SHP77 treated with DMSO at 0.1 percent for 48 hours (cell line): Measurements from ENCODE around the gene SLC1A5.
"Not testable (repeated sequence)": the region's sequence is repeated elsewhere in the genome, so short reads cannot be mapped to it uniquely, and the experiment has no call there.

Experiments used
- DNase-seq: peaks from one replicate; lab custom pipeline; 2025; lab: John Stamatoyannopoulos, UW

SLC1A5 gene

DNA sequence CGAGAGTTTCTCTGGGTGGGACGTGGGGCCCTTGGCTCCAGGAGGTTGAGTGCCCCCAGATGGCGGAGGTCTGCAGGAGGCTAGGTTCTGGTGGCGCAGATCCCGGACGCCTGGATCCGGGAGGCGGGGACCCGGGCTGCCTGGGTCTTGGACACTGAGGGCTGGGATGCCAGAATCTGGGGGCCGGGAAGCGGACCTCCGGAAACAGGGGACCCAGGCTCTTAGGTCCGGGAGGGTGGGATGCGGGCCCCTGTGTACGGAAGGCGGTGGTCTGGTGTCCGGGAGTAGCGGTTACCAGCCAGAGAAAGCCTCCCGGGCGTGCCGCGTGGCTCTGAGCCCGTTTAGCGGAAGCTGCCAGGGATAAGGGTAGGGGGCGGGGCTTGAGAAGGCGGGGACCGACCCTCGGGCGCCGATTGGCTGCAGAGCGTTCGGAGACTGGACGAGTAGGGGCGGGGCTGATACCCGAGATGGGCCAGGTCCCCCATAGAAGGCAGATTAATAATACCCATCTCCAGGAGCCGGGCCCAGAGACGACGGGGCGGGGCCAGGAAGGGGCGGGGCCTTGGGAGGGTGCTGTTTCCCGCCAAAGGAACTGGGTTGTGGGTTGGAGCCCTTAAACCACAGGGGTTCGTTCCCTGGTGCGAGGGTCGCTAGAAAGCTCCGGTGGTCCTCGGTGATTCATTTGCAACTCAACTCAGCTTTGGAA lies at the start of gene SLC1A5:
SLC1A5 (minus strand) TSS at position 333 of the 706 bp plus-strand sequence. CDS start 629 bp downstream, outside the sequence.
- DNase-seq = peak; percentile 84

DNA sequence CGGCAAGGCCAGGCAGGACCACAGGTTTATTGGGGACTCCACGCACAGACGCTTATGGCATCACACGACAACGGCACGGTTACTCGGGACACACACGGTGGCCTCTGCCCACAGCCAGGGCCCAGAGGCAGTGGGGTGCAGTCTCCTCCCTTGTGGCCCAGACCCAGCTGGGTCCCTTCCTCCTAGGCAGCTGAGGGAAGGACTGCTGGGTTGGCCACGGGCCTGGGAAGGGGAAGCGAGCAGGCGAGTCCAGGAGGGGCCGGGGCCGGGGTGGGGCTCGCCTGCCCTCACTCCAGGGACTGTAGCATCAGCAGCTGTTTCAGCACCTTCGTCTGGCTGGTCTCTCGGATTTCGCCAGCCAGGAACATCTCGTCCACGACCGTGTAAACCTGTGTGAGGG lies 49.8 kb upstream of the SLC1A5 start:
- no peak for DNase-seq

DNA sequence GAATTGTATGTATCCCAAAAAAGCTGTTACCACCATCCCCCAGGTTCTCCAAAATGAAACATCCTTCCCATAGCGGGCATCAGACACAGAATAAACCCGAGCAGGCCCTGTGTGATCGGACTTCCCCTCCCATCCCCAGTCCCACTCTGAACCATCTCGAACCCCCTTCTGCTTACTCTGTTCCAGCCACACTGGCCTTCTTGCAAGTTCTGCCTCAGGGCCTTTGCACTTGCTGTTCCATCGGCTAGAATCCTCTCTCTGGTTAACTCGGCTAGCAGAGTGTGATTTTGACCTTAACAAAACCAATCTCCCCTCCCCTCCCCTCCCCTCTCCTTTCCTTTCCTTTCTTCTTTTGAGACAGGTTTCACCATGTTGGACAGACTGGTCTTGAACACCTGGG lies 46.6 kb upstream of the SLC1A5 start:
- DNase-seq = no peak

DNA sequence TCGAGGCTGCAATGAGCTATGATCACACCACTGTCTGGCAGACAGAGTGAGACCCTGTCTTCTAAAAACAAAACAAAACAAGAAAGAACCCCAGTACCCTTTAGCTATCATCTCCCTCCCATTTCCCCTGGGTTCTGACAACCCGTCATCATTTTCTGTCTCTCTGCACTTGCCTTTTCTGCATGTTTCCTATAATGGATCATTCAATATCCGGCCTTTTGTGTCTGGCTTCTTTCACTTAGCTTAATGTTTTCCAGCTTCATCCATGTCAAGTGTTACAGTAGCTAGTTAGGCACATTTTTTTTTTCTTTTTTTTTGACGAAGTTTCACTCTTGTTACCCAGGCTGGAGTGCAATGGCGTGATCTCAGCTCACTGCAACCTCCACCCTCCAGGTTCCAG lies 45.7 kb upstream of the SLC1A5 start:
- DNase-seq = no peak

DNA sequence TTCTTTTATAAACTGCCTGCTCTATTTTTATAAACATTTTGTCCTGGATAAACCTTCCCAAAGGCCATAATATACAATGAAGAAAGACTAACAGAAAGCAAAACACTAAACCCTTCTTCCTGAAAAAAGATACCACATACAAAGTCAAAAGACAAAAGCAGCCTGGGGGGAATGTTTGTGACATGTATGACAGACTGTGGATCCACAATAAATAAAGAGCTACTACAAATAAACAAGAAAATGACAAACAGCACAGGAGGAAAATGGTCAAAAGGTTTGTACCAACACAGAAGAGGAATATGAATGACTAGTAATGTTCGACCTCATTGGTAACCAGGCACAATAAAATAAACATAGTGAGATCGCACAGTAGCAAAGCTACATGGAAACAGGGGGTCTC lies 42.5 kb upstream of the SLC1A5 start:
- DNase-seq = no peak

DNA sequence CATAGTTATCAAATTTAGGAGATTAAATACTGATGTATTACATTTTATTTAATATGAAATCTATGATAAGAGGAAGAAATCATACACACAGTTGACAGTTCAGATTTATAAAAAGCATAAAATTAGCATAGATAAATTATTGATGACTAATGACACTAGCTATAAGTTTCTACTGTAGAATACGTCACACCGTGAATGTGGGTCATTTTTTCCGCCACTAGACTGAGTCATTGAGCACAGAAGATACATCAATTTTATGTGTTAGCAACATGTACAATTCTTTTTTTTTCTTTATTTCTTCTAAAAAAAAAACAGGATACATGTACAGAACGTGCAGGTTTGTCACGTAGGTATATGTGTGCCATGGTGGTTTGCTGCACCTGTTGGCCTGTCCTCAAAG lies 40.1 kb upstream of the SLC1A5 start:
- DNase-seq = no peak

DNA sequence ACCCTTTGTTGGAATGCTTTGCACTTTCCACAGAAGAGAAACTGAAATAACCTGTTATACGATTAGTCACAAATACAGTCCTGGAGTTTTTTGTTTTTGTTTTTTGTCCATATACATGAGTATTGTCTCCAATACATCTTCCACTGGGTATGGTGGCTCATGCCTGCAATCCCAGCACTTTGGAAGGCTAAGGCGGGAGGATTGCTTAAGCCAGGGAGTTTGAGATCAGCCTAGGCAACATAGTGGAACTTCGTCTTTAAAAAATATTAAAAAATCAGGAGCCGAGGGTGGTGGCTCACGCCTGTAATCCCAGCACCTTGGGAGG lies 37.3 kb upstream of the SLC1A5 start:
- no peak for DNase-seq

DNA sequence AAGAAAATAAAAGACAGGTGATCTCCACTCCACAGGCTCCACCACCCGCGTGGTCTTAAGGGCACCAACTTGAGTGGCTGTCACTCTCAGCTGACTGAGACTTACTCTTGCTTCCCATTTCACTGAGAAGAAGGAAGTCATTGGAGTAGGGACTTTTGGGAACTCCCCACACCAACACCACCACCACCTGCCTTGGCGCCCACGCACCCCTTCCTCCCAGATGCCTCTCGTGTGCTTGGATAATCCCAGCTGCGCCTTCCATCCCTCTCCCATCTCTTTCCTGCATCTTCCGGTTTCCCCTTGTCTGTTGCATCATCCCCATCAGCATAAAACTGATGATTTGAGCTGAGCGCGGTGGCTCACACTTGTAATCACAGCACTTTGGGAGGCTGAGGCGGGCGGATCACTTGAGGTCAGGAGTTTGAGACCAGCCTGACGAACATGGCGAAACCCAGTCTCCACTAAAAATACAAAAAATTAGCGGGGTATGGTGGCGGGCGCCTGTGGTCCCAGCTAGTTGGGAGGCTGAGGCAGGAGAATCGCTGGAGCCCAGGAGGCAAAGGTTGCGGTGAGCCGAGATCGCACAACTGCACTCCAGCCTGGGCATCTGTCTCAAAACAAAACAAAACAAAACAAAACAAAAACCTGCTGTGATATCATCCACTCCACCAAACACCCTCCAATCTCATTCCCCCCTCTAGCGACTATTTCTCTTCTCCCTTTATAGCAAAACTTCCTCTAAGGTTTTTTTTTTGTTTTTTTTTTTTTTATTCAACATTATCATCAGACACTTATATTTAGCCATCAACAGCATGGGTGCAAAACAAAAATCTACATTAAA lies 36.7 kb upstream of the SLC1A5 start:
- DNase-seq = no peak

DNA sequence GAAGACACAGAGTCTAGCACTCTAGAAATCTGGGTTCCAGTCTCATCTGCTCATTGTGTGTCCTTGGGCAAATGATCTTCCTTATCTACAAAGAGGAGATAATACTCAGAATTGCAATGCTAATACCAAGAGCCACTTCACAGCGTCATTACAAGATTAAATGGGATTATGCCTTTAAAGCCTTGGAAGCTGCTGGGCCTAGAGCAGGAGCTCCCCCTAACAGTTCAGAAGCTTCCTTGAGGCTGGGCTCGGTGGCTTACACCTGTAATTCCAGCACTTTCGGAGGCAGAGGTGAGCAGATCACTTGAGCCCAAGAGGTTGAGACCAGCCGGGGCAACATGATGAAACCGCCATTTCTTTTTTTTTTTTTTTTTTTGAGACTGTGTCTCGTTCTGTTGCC lies 34.7 kb upstream of the SLC1A5 start:
- DNase-seq = no peak

DNA sequence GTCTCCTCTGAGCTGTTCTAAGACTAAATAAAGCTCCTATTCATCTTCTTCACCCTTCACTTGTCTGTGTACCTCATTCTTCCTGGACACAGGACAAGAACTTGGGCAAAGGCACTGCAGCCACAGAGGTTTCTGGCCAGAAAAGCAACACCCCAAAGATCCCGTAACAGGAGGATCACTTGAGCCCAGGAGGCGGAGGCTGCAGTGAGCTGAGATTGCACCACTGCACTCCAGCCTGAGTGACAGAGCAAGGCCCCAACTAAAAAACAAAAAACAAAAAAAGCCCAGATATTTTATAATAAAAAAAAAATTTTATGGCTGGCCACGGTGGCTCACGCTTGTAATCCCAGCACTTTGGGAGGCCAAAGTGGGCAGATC lies 34.0 kb upstream of the SLC1A5 start:
- DNase-seq = not testable (repeated sequence)

DNA sequence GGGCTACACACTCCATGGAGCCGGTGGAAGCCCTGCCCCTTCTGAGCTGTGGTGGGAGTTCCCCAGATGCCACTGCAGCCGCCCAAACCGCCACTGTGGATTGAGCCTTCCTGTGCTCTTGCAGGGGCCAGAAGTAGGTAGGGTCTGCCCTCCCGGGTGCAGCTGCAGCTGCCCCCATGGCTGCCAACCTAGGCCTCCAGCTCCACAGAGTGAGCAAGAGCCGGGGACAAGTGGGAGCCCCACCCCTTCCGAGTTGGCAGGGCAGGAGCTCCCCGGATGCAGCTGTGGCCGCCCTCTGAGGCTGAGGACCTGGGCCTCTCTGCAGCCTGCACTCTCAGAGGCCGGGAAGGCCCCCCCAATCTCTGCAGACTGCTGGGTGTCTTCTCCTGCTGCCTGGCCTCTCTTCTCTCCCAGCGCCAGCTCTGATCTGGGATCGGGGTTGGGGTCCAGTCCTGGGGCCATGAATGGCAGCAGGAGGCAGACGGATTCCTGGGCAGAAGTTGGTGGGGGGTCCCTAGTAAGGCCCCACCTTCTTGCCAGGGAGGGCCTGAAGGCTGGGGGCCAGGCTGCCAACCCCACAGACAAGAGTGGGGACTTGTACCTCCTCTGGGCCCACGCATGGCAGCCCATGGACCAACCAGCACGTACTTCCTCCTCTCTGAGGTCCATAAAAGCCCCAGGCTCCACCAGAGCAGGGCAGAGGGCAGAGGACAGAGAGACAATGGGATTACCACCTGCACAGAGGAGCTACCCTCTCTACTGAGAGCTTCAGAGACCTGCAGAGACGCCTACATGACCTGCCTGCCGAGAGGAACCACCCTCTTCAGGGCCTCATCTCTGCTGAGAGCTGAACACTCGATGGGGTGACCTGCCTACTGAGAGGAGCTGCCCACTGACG lies 33.4 kb upstream of the SLC1A5 start:
- no peak for DNase-seq

DNA sequence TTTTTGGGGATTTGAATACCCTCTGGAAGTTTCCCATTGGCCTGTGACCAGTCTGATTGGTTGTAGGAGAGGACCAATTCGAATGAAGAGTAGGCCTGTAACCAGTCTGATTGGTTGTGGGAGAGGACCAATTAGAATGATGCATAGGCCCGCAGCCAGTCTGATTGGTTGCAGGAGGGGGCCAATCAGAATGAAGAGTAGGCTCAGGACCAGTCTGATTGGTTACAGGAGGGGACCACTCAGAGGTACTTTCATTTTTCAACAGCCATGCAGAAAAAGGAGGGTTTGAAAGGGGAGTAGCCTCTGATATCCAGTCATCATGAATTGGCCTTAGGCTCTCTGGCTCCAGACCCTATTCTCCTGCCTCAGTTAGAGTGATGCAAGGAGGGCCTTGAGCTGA lies 30.4 kb upstream of the SLC1A5 start:
- peak; percentile 57 for DNase-seq

DNA sequence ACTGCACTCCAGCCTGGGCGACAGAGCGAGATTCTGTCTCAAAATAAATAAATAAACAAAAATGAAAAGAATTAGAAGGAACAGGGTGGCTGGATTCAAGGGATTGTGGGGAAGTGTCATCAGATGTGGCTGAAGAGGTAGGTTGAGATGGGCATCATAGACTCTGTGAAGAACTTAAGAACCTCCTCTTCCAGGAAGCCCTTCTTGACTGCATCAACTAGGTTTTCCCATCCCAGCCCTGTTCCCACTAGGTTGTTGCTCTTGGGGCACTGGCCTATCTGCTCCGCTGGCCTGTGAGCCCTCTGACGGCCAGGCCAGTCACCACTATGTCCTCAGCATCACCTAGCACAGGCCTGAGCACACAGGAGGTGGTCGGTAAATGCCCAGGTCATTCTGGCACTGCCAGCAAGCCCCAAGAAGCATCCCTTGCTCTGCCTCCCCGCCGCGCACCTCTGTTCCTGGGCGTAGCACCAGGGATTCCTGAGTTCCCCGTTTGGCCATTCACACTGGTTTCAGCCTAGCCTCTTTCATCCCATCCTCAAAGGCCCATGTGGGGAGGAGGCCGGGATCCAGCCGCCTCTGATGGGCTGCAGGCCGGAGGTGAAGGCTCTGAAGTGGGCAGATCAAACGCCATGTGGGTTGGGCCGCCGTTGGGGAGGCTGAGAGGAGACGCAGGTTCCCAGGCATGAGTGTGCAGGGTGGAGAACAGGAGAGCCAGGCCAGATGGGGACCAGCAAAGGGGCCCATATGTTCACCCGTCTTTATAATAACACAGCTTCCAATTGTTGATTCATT lies 27.6 kb upstream of the SLC1A5 start:
- no peak for DNase-seq

DNA sequence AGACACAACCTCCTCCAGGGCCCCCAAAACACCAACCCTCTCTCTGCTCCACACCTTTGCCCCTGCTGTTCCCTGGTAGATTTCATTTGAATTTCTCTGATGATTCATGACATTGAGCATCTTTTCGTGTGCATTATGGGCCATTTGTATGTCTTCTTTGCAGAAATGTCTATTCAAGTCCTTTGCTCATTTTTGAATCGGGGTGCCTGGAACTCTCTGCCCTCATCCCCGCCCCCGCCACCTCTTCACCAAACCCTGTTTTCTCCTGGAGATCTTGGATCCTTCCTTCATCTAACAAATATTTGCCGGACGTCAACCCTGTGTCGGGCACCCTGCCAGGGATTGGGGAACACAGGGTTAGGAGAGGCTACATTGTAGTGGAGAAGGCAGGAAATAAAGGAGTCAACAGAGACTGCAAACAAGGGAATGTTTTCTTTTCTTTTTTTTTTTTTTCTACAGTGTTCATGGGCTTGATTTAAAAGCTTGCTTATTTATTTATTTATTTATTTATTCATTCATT lies 25.5 kb upstream of the SLC1A5 start:
- peak; percentile 14 for DNase-seq

DNA sequence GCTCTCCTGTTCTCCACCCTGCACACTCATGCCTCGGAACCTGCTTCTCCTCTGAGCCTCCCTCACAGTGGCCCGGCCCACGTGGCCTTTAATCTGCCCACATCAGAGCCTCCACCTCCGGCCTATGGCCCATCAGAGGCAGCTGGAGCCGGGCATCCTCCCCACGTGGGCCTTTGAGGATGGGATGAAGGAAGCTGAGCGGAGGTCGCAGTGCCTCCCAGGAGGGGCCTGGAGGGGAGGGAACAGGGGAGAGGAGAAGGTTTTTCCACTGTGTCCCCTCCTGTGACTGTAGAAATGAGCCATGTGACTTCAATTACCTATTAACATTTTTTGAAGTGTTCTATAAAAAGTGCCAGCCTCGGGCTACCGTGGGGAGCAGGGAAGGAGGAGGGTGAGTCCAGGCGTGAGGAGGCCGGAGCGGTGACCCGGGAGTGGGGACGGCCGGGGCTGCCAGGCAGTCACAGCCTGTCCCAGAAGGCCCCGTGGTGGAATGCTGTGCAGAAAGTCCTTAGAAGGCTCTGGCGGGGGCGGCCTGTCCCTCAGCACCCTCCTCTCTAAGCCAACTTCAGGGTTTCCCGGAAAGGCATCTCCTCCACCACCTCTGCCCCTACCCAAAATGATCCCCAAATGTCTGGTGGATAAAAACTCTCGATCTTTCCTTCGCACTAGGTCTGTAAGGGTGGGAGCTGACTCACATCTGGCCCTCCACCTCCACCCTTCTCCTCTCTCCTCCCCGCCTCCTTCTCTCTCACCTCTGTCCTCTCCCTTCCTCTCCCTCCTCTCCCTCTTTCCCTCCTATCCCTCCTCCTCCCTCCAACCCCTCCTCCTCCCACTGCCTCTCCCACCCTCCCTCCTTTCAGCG lies 24.8 kb upstream of the SLC1A5 start:
- DNase-seq = no peak

DNA sequence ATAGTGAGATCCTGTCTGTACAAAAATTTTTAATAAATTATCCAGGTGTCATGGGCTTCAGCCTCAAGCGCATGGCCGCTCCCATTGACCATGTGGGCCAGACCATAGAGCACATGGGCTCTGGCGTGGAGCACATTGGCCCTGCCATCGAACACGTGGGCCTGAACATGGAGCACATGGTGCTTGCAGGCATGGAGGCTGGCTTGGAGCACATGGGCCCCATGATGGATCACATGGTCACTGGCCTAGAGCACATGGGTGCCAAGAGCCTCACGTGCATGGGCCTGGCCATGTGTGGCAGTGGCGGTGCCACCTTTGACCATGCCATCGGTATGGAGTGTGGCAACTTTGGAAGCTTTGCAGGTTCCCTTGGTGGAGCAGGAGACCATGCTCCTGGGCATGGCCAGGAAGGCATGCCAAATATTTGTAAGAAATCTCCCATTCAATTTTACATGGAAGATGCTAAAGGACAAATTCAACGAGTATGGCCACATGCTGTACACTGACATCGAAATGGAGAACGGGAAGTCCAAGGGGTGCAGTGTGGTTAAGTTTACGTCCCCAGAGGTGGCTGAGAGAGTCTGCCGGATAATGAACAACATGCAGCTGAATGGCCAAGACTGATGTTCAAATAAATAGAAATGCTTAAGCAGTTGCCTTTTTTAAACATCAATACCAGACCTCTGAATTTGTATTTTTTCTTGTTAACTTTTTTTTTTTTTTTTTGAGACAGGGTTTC lies 21.3 kb upstream of the SLC1A5 start:
- no peak for DNase-seq

DNA sequence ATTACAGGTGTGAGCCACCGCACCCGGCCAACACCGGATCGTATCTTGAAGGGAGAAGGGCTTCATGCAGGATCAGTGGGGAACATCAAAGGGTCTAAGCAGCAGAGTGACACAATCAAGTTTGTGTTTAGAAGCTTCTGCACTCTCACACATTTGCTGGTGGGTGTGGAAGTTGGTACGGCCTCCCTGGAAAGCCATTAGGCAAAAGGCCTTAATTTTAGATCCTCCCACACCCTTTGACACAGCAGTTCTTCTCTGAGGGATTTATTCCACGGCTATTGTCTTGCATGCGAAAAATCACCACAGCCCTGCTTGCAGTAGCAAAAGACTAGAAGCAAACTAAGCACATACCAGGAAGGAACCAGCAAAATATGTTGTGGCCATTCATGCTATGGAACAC lies 18.3 kb upstream of the SLC1A5 start:
- no peak for DNase-seq

DNA sequence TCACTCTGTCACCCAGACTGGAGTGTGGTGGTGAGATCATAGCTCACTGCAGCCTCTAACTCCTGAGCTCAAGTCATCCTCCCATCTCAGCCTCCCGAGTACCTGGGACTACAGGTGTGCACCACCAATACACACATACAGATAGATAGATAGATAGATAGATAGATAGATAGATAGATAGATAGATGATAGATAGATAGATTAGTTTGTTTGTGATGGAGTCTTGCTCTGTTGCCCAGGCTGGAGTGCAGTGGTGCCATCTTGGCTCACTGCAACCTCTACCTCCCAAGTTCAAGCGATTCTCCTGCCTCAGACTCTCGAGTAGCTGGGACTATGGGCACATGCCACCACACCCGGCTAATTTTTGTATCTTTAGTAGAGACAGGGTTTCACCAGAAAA lies 16.0 kb upstream of the SLC1A5 start:
- DNase-seq = not testable (repeated sequence)

DNA sequence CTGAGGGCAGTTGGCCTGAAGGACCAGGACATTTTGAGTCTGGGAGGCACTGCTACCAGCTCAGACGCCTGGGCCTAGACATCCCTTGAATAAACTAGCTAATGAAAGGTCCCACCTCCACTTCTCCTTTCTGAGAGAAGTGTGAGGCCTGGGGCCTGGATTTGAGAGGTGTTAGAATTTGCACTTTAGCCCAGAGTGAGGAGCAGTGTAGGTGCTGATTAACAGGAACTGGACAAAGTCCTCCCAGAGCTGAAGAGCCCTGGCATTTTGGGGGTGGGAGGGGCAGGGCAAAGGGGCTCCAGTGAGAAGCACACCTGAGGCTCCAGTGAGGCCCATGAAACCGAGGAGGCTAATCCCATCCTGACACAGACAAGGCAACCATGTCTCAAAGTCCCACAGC lies 15.2 kb upstream of the SLC1A5 start:
- DNase-seq = no peak

DNA sequence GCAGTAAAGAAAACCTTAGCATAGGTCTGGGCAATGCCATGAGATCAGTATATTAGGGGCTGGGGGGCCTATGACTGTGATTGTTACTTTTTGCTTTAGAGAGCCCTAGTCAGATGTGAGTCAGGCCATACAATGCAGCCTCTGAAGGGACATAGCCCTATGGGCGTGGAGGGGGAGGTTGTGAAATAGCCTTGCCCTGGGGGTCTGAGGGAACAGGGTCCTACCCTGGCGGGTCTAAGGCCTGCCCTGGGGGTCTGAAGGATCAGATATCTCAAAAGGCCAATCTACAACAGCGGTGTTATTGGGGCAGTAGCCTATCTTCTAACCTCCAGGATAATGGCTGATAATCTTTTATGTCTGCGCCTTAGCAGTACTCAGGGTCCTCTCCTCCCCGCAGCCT lies 13.8 kb upstream of the SLC1A5 start:
- DNase-seq = no peak
